IMR-90 (cell line): ENCODE results near the gene ANO10. TPM values are rescaled to one million over a fixed set of nuclear protein-coding genes. Genes with fewer than 3 reads are reported as not detected.

Experiments used
- ATAC-seq: fragments of 200-7000 bp; cut with Tn5 transposase; 2 replicates; pipeline ENCODE4 v1.9.1; 2020; ENCODE audit warnings: low read depth, mild to moderate bottlenecking, moderate library complexity
- BruUV-seq: library from RNA; stranded (reverse); fragments of 400-500 nt; replicated peaks from 2 replicates; lab custom pipeline; 2021; lab: Mats Ljungman, UMichigan
- CTCF ChIA-PET: fragments of 300-600 bp; formaldehyde crosslinking; extraction: SDS; loops from one replicate; lab custom pipeline; 2021; ENCODE audit warnings: antibody characterized with exemption; lab: Yijun Ruan, JAX
- POLR2A ChIA-PET: fragments of 300-600 bp; sonication (Branson Sonifier 250); formaldehyde crosslinking; loops from one replicate; lab custom pipeline; 2022; ENCODE audit warnings: antibody characterized with exemption; ENCODE audit not compliant: unreplicated experiment; lab: Charles Lee
- DNase-seq: peaks from one replicate; pipeline ENCODE4 v3.0.0; 2013
- H2AFZ ChIP-seq: replicated peaks from 2 replicates; pipeline ENCODE3; 2013; ENCODE audit warnings: low read length, mild to moderate bottlenecking; ENCODE audit not compliant: poor library complexity
- H2AK5ac ChIP-seq: 2 replicates; pipeline ENCODE4 v1.6.1; 2013; ENCODE audit warnings: low read depth, low read length, inconsistent platforms
- H2AK9ac ChIP-seq: replicated peaks from 2 replicates; pipeline ENCODE3; 2013; ENCODE audit warnings: mild to moderate bottlenecking, low read depth, low read length, moderate library complexity; ENCODE audit not compliant: poor library complexity
- H2BK120ac ChIP-seq: 2 replicates; pipeline ENCODE4 v1.6.1; 2013; ENCODE audit warnings: low read depth, low read length, inconsistent platforms
- H2BK15ac ChIP-seq: 3 replicates; pipeline ENCODE4 v1.6.1; 2013; ENCODE audit warnings: low read depth, low read length, inconsistent platforms
- H2BK20ac ChIP-seq: 2 replicates; pipeline ENCODE4 v1.6.1; 2013; ENCODE audit warnings: low read depth, mild to moderate bottlenecking, inconsistent platforms, low read length, moderate library complexity
- H2BK5ac ChIP-seq: 2 replicates; pipeline ENCODE4 v1.6.1; 2013; ENCODE audit warnings: mild to moderate bottlenecking, low read depth, low read length, inconsistent platforms; ENCODE audit not compliant: poor library complexity, severe bottlenecking
- H3K14ac ChIP-seq: replicated peaks from 2 replicates; pipeline ENCODE4 v1.6.1; 2013; ENCODE audit warnings: low read depth, low read length, inconsistent platforms
- H3K18ac ChIP-seq: 2 replicates; pipeline ENCODE4 v1.6.1; 2013; ENCODE audit warnings: low read depth, low read length, control low read depth
- H3K23ac ChIP-seq: 2 replicates; pipeline ENCODE4 v1.6.1; 2013; ENCODE audit warnings: low read depth, low read length, inconsistent platforms
- H3K27ac ChIP-seq: 2 replicates; pipeline ENCODE4 v1.5.1; 2013; ENCODE audit warnings: mild to moderate bottlenecking, control low read depth, low read length; ENCODE audit not compliant: insufficient read depth
- H3K27me3 ChIP-seq: 2 replicates; pipeline ENCODE4 v1.6.1; 2013; ENCODE audit warnings: low read length; ENCODE audit not compliant: control insufficient read depth, insufficient read depth
- H3K36me3 ChIP-seq: 2 replicates; pipeline ENCODE4 v1.6.1; 2013; ENCODE audit warnings: low read length, mixed read lengths; ENCODE audit not compliant: control insufficient read depth, insufficient read depth
- H3K4ac ChIP-seq: 2 replicates; pipeline ENCODE4 v1.6.1; 2013; ENCODE audit warnings: low read depth, low read length, inconsistent platforms
- H3K4me1 ChIP-seq: 2 replicates; pipeline ENCODE4 v1.6.1; 2013; ENCODE audit warnings: low read length, mixed read lengths; ENCODE audit not compliant: control insufficient read depth, insufficient read depth
- H3K4me2 ChIP-seq: 2 replicates; pipeline ENCODE4 v1.6.1; 2013; ENCODE audit warnings: low read depth, mild to moderate bottlenecking, control low read depth, low read length, moderate library complexity
- H3K4me3 ChIP-seq: 2 replicates; pipeline ENCODE4 v1.5.1; 2013; ENCODE audit warnings: low read depth, mild to moderate bottlenecking, control low read depth, low read length, moderate library complexity; ENCODE audit not compliant: insufficient read depth
- H3K56ac ChIP-seq: 2 replicates; pipeline ENCODE4 v1.6.1; 2013; ENCODE audit warnings: low read length, inconsistent platforms; ENCODE audit not compliant: insufficient read depth; ENCODE audit errors: extremely low read depth
- H3K79me1 ChIP-seq, 2 experiments: 2 replicates each; pipeline ENCODE4 v1.6.1; 2013; ENCODE audit warnings: low read length in 2 of 2, inconsistent platforms in 1 of 2, low read depth in 1 of 2
- H3K9ac ChIP-seq: 2 replicates; pipeline ENCODE4 v1.6.1; 2013; ENCODE audit warnings: low read depth, low read length, control low read depth
- H3K9me1 ChIP-seq: 2 replicates; pipeline ENCODE4 v1.6.1; 2013; ENCODE audit warnings: low read length, inconsistent platforms; ENCODE audit not compliant: insufficient read depth
- H3K9me3 ChIP-seq: 2 replicates; pipeline ENCODE4 v1.6.1; 2013; ENCODE audit warnings: low read length; ENCODE audit not compliant: control insufficient read depth, insufficient read depth
- H4K20me1 ChIP-seq: 2 replicates; pipeline ENCODE4 v1.6.1; 2013; ENCODE audit warnings: low read length, inconsistent platforms; ENCODE audit not compliant: insufficient read depth
- H4K5ac ChIP-seq: 2 replicates; pipeline ENCODE4 v1.6.1; 2013; ENCODE audit warnings: mild to moderate bottlenecking, low read depth, low read length, control low read depth
- H4K8ac ChIP-seq, 2 experiments: 2 replicates each; pipeline ENCODE4 v1.6.1; 2013; ENCODE audit warnings: low read depth in 2 of 2, low read length in 2 of 2, control low read depth in 1 of 2, inconsistent platforms in 1 of 2
- H4K91ac ChIP-seq: 2 replicates; pipeline ENCODE4 v1.6.1; 2013; ENCODE audit warnings: low read depth, low read length, inconsistent platforms; ENCODE audit not compliant: insufficient read depth
- CEBPB ChIP-seq: IDR thresholded peaks from 2 replicates; pipeline ENCODE4 v1.6.1; 2012; ENCODE audit warnings: low read depth, low read length, improper control_type of control experiment
- NFE2L2 ChIP-seq: fragments of 150-350 bp; IDR thresholded peaks from 2 replicates; pipeline ENCODE4 v1.6.1; 2016; ENCODE audit warnings: low read depth, mild to moderate bottlenecking, low read length
- POLR2A ChIP-seq: IDR thresholded peaks from 2 replicates; pipeline ENCODE4 v1.6.1; 2012; ENCODE audit warnings: mild to moderate bottlenecking, low read depth, low read length
- RFX5 ChIP-seq: IDR thresholded peaks from 2 replicates; pipeline ENCODE4 v1.8.0; 2012; ENCODE audit warnings: low read depth, mild to moderate bottlenecking, low read length, moderate library complexity
- SMC3 ChIP-seq: fragments of 150-350 bp; IDR thresholded peaks from 2 replicates; pipeline ENCODE4 v1.6.1; 2016; ENCODE audit warnings: low read depth, mild to moderate bottlenecking, antibody characterized with exemption, low read length, moderate library complexity
- WGBS, 2 experiments: methylation state at CpG; one replicate each; pipeline versions ENCODE4 v1.1.5 to v1.1.7; 2013; ENCODE audit warnings: missing lambda C conversion rate in 2 of 2; ENCODE audit not compliant: insufficient read length in 1 of 2; ENCODE audit errors: extremely low coverage in 2 of 2; 5-methylcytosine and 5-hydroxymethylcytosine counted together
- dilution Hi-C: fragments of 300-500 bp; cut with HindIII; formaldehyde crosslinking; loops from one replicate; pipeline ENCODE4 v1.14.3; 2018; ENCODE audit warnings: low sequenced_read_pairs; ENCODE audit not compliant: unreplicated experiment
- in situ Hi-C: fragments of 300-500 bp; cut with MboI; formaldehyde crosslinking; loops from 3 replicates; pipeline ENCODE4 v1.14.3; 2019; ENCODE audit warnings: low sequenced_read_pairs, inconsistent platforms, mixed read lengths
- intact Hi-C: fragments of 100-400 bp; cut with micrococcal nuclease; formaldehyde crosslinking; loops from 2 replicates; pipeline ENCODE4 v1.10.0; 2022
- polyA plus RNA-seq, 3 experiments: library from polyadenylated mRNA; depleted of rRNA; stranded (reverse); fragments of >200 nt; gene quantifications; 2 replicates each; pipeline ENCODE4 v1.2.3, GENCODE V29; 2012; ENCODE audit warnings: low replicate concordance in 1 of 3
- total RNA-seq: library from RNA; depleted of rRNA; stranded (reverse); fragments of >200 nt; gene quantifications from 2 replicates; pipeline ENCODE4 v1.2.3, GENCODE V29; 2012
- TF ChIP-seq, protein P1 (sequence below): fragments of 150-350 bp; IDR thresholded peaks from 2 replicates; pipeline ENCODE4 v1.6.1; 2017; ENCODE audit warnings: mild to moderate bottlenecking, antibody characterized with exemption, low read length, low read depth
- TF ChIP-seq, protein P2 (sequence below): fragments of 150-350 bp; IDR thresholded peaks from 2 replicates; pipeline ENCODE4 v1.6.1; 2016; ENCODE audit warnings: low read depth, mild to moderate bottlenecking, low read length, moderate library complexity, borderline replicate concordance

Gene ANO10
- total and polyA plus RNA-seq, 2 of the 4 experiments (the other 2 are of a cell fraction): 28.5 to 41.6 TPM

DNA sequence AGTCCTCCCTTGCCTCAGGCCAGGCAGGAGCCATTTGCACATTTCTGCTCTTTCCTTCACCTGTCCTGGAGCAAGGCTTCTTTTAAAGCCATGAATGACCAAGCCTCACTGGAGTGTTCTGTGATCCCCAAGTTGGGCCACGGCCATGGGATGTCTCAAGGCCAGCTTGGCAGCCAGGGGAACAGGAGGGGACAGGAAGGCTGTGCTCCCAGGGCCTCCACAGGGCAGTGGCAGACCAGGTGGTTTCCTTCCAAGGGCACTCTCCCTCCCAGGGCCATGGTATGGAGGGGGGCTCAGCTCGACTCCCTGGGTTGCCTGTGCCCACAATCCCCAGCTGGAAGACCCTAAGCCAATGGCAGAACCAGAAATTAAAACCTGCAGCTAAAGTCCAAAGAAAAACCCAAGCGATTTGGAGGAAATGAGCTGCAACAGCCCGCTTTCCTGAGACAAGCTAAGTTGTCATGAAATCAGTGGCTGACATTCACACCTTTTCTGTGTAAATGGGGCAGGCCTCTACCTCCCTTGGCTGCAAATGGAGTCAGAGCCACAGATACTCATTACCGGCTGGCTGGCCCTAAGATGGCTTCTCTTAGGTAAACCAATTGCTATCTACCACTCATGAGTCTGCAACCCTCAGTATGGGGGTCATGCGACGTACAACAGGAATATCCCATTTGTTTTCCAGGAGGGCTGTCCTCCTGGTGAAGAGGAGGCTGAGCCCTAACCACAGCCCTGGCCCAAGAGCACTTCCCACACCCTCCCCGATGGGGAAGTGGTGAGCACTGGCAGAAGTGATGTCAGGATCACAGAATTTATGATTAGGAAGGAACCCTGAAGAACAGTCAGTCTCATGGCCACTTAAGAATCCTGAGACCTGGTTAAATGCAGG is 252.2 kb downstream of the ANO10 start:
- no peak overlapping the region for H2BK15ac ChIP-seq
- H2AK9ac ChIP-seq: no peak overlapping the region
- no peak overlapping the region for H2BK20ac ChIP-seq
- ChIA-PET POLR2A (no interaction called here), CTCF (no interaction called here)
- H3K23ac ChIP-seq: 0 out of 2 replicates have a peak overlapping the region, but pooled peaks have one; percentile 16
- WGBS, 2 experiments: 100% methylated on average over 2 of the region's 8 CpGs; no CpG with 5 or more reads in 1 of the 2 experiments
- ATAC-seq (no peak), DNase-seq (no peak)
- no peak overlapping the region for H3K18ac ChIP-seq
- no TSS peak for BruUV-seq
- no peak overlapping the region for H4K91ac ChIP-seq
- dilution Hi-C loops: no loop called here
- no peak overlapping the region for H3K4ac ChIP-seq
- H3K4me1 ChIP-seq: peaks cover 7% of the 10 kb centered on the region; the same call in 1 of the 2 replicates
- H3K56ac ChIP-seq: no peak overlapping the region
- no peaks in the 10 kb centered on the region for H3K27me3 ChIP-seq
- no peaks in the 10 kb centered on the region for H4K20me1 ChIP-seq
- H2BK5ac ChIP-seq: no peak overlapping the region
- no peak overlapping the region for H4K5ac ChIP-seq
- no peak overlapping the region for H2AK5ac ChIP-seq
- H2BK120ac ChIP-seq: no peak overlapping the region
- H3K9me1 ChIP-seq: peaks cover 16% of the 10 kb centered on the region
- no peak overlapping the region for H2AFZ ChIP-seq
- intact Hi-C loops: no loop called here
- no peaks in the 10 kb centered on the region for H3K9me3 ChIP-seq
- H3K14ac ChIP-seq: no peak overlapping the region
- H3K4me2 ChIP-seq: no peak overlapping the region
- in situ Hi-C loops: no loop called here
- H4K8ac ChIP-seq: no peak overlapping the region
- peaks cover 10% of the 10 kb centered on the region; the same call in 1 of the 2 replicates for H3K36me3 ChIP-seq
- H3K9ac ChIP-seq: no peak overlapping the region
- H3K4me3 ChIP-seq: no peak overlapping the region
- TF ChIP-seq, protein P1, sequence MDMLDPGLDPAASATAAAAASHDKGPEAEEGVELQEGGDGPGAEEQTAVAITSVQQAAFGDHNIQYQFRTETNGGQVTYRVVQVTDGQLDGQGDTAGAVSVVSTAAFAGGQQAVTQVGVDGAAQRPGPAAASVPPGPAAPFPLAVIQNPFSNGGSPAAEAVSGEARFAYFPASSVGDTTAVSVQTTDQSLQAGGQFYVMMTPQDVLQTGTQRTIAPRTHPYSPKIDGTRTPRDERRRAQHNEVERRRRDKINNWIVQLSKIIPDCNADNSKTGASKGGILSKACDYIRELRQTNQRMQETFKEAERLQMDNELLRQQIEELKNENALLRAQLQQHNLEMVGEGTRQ: no peak
- TF ChIP-seq SMC3 (no peak), POLR2A (no peak), NFE2L2 (no peak), RFX5 (no peak), CEBPB (no peak)
- TF ChIP-seq, protein P2, sequence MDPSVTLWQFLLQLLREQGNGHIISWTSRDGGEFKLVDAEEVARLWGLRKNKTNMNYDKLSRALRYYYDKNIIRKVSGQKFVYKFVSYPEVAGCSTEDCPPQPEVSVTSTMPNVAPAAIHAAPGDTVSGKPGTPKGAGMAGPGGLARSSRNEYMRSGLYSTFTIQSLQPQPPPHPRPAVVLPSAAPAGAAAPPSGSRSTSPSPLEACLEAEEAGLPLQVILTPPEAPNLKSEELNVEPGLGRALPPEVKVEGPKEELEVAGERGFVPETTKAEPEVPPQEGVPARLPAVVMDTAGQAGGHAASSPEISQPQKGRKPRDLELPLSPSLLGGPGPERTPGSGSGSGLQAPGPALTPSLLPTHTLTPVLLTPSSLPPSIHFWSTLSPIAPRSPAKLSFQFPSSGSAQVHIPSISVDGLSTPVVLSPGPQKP: no peak
- H3K27ac ChIP-seq: no peak overlapping the region
- peaks cover 0 to 5% of the 10 kb centered on the region in 2 experiments; a peak in 1 of 4 replicates for H3K79me1 ChIP-seq
